H1 (cell line): ENCODE measurements around the gene WDR7.

Experiments used
- ATF3 ChIP-seq: IDR thresholded peaks from 2 replicates; pipeline ENCODE4 v1.6.1; 2011; ENCODE audit warnings: low read depth, mild to moderate bottlenecking, low read length; ENCODE audit not compliant: insufficient read depth
- CTCF ChIP-seq, 3 experiments: IDR thresholded peaks; 1 replicate in 2 of 3; 2 replicates in 1 of 3; pipeline versions ENCODE4 v1.5.1 to v1.6.1; 2011; ENCODE audit warnings: low read length in 3 of 3, mild to moderate bottlenecking in 3 of 3, inconsistent platforms in 2 of 3, low read depth in 1 of 3, moderate library complexity in 1 of 3; ENCODE audit not compliant: insufficient read depth in 1 of 3; ENCODE audit errors: control extremely low read depth in 1 of 3
- EP300 ChIP-seq, 2 experiments: IDR thresholded peaks; 1 replicate in 1 of 2; 2 replicates in 1 of 2; pipeline ENCODE4 v1.6.1; 2011 to 2012; ENCODE audit warnings: low read depth in 2 of 2, low read length in 2 of 2, mild to moderate bottlenecking in 2 of 2, borderline replicate concordance in 1 of 2, inconsistent platforms in 1 of 2, moderate library complexity in 1 of 2
- MAX ChIP-seq: IDR thresholded peaks from 2 replicates; pipeline ENCODE4 v1.6.1; 2012; ENCODE audit warnings: inconsistent platforms
- SP4 ChIP-seq: IDR thresholded peaks from 2 replicates; pipeline ENCODE4 v1.6.1; 2012; ENCODE audit warnings: low read length, inconsistent platforms
- YY1 ChIP-seq: IDR thresholded peaks from 2 replicates; pipeline ENCODE4 v1.6.1; 2011; ENCODE audit warnings: low read depth, mild to moderate bottlenecking, low read length

- TF ChIP-seq EP300 (IDR thresholded peaks at IDR 0.05; ENCODE audit: borderline replicate concordance in 1 of 2, low read depth in 2 of 2, low read length in 2 of 2) (no peak), ATF3 (no peak), CTCF (IDR thresholded peaks at IDR 0.05; ENCODE audit: control extremely low read depth in 1 of 3, insufficient read depth in 1 of 3, low read depth in 1 of 3, low read length in 3 of 3) (no peak), YY1 (no peak), MAX (no peak), SP4 (no peak)
These were observed 151.9 kb downstream of the WDR7 start for GRCh38 chr18:56803051-56803450.
